Liver (tissue), 9 donors: ENCODE measurements around the gene FGD6. TPM values are rescaled to one million over a fixed set of nuclear protein-coding genes. Genes with fewer than 3 reads are reported as not detected.

Experiments
- DNase-seq: peaks from one replicate; pipeline ENCODE4 v3.0.0-alpha.2; 2017; ENCODE audit warnings: low spot score
- H3K27ac ChIP-seq, 2 donors: one replicate each; pipeline ENCODE4 v1.7.0; 2013; ENCODE audit warnings: inconsistent platforms in 2 of 2, low read length in 2 of 2, control low read depth in 1 of 2, low read depth in 1 of 2, mild to moderate bottlenecking in 1 of 2
- H3K27me3 ChIP-seq, 4 donors: one replicate each; pipeline versions ENCODE4 v1.6.1 to v1.7.0; 2013; ENCODE audit warnings: low read length in 3 of 4, inconsistent platforms in 1 of 4, mild to moderate bottlenecking in 1 of 4, moderate library complexity in 1 of 4; ENCODE audit not compliant: control insufficient read depth in 4 of 4, insufficient read depth in 4 of 4
- H3K36me3 ChIP-seq, 4 donors: one replicate each; pipeline versions ENCODE4 v1.6.1 to v1.7.0; 2013; ENCODE audit warnings: low read length in 3 of 4, mild to moderate bottlenecking in 3 of 4, low read depth in 1 of 4, moderate library complexity in 1 of 4; ENCODE audit not compliant: control insufficient read depth in 4 of 4, insufficient read depth in 3 of 4
- H3K4me1 ChIP-seq, 4 donors: one replicate each; pipeline versions ENCODE4 v1.6.1 to v1.7.0; 2013; ENCODE audit warnings: low read length in 3 of 4, mild to moderate bottlenecking in 3 of 4, moderate library complexity in 1 of 4; ENCODE audit not compliant: control insufficient read depth in 4 of 4, insufficient read depth in 4 of 4
- H3K4me3 ChIP-seq, 3 donors: one replicate each; pipeline versions ENCODE4 v1.6.1 to v1.7.0; 2013; ENCODE audit warnings: low read length in 3 of 3, control low read depth in 1 of 3, low read depth in 1 of 3, mild to moderate bottlenecking in 1 of 3
- H3K9ac ChIP-seq, 2 donors: one replicate each; pipeline ENCODE4 v1.7.0; 2013; ENCODE audit warnings: low read length in 2 of 2, mild to moderate bottlenecking in 2 of 2, moderate library complexity in 2 of 2, control low read depth in 1 of 2, low read depth in 1 of 2
- H3K9me3 ChIP-seq, 4 donors: one replicate each; pipeline versions ENCODE4 v1.6.1 to v1.7.0; 2013; ENCODE audit warnings: low read length in 3 of 4; ENCODE audit not compliant: control insufficient read depth in 4 of 4
- CTCF ChIP-seq: fragments of 150-350 bp; IDR thresholded peaks from 2 replicates; pipeline ENCODE4 v1.5.1; 2017; ENCODE audit warnings: improper control_type of control experiment, low read depth, low read length; ENCODE audit not compliant: missing input control
- FOXA1 ChIP-seq: IDR thresholded peaks from 2 replicates; pipeline ENCODE4 v1.6.1; 2016; ENCODE audit warnings: antibody characterized with exemption
- FOXA2 ChIP-seq: IDR thresholded peaks from 2 replicates; pipeline ENCODE4 v1.6.1; 2016; ENCODE audit warnings: antibody characterized with exemption
- GABPA ChIP-seq, 2 donors: IDR thresholded peaks in 1 of 2; conservative IDR thresholded peaks in 1 of 2; 2 replicates each; pipeline ENCODE4 v1.6.1; 2016; ENCODE audit warnings: antibody characterized with exemption in 2 of 2, mild to moderate bottlenecking in 1 of 2, moderate library complexity in 1 of 2
- HNF4G ChIP-seq: IDR thresholded peaks from 2 replicates; pipeline ENCODE4 v1.6.1; 2016; ENCODE audit warnings: antibody characterized with exemption
- JUND ChIP-seq, 2 donors: IDR thresholded peaks; 2 replicates each; pipeline ENCODE4 v1.6.1; 2016; ENCODE audit warnings: antibody characterized with exemption in 2 of 2
- MAX ChIP-seq: IDR thresholded peaks from 2 replicates; pipeline ENCODE4 v1.6.1; 2016; ENCODE audit warnings: antibody characterized with exemption
- NR2F2 ChIP-seq: IDR thresholded peaks from 2 replicates; pipeline ENCODE4 v1.6.1; 2016; ENCODE audit warnings: antibody characterized with exemption
- RAD21 ChIP-seq, 2 donors: IDR thresholded peaks; 2 replicates each; pipeline ENCODE4 v1.6.1; 2016; ENCODE audit warnings: antibody characterized with exemption in 2 of 2, mild to moderate bottlenecking in 2 of 2
- RXRA ChIP-seq, 2 donors: IDR thresholded peaks; 2 replicates each; pipeline ENCODE4 v1.6.1; 2017 to 2018; ENCODE audit warnings: antibody characterized with exemption in 2 of 2, mild to moderate bottlenecking in 1 of 2
- SP1 ChIP-seq: IDR thresholded peaks from 2 replicates; pipeline ENCODE4 v1.6.1; 2018; ENCODE audit warnings: antibody characterized with exemption, mild to moderate bottlenecking
- TAF1 ChIP-seq: conservative IDR thresholded peaks from 2 replicates; pipeline ENCODE4 v1.6.1; 2016; ENCODE audit warnings: antibody characterized with exemption, mild to moderate bottlenecking
- YY1 ChIP-seq: IDR thresholded peaks from 2 replicates; pipeline ENCODE4 v1.6.1; 2016; ENCODE audit warnings: antibody characterized with exemption, mild to moderate bottlenecking
- WGBS: extraction: QIAGEN DNeasy Blood & Tissue Kit; methylation state at CpG from one replicate; pipeline ENCODE4 v1.1.7; 2013; 5-methylcytosine and 5-hydroxymethylcytosine counted together
- polyA plus RNA-seq, 2 donors: library from polyadenylated mRNA; stranded (reverse) in 1 of 2; unstranded in 1 of 2; fragments of 200-250 nt in 1 of 2; fragments of >200 nt in 1 of 2; fragmentation: Nextera tagmentation in 1 of 2; extraction: Ambion mirVana in 1 of 2; gene quantifications; one replicate each; pipeline versions ENCODE4 v1.2.1 to v1.2.3, GENCODE V29; 2013 to 2015
- total RNA-seq, 2 donors: library from RNA; depleted of rRNA; stranded (reverse); fragments of >200 nt; gene quantifications; one replicate each; pipeline ENCODE4 v1.2.3, GENCODE V29; 2014
- TF ChIP-seq, protein P1 (sequence below): IDR thresholded peaks from 2 replicates; pipeline ENCODE4 v1.6.1; 2016; ENCODE audit warnings: antibody characterized with exemption, mild to moderate bottlenecking
- TF ChIP-seq, protein P2 (sequence below): IDR thresholded peaks from 2 replicates; pipeline ENCODE4 v1.6.1; 2016; ENCODE audit warnings: antibody characterized with exemption
- donor health status: healthy.
- donor health status: healthy.
- donor health status: healthy.
- donor health status: healthy.
- donor health status: healthy.

Gene FGD6
- total and polyA plus RNA-seq, 4 donors, result 0.54 to 6.9 (median 2.4) TPM

- H3K36me3 ChIP-seq, result peaks cover 0 to 12% (median 4%) of the 10 kb centered on the region in 4 donors
- no peaks in the 10 kb centered on the region for H3K27me3 ChIP-seq
- WGBS, result 91% methylated on average over 7 of the region's 7 CpGs
- DNase-seq, result no peak
- H3K9me3 ChIP-seq, result no peaks in the 10 kb centered on the region
- H3K4me1 ChIP-seq, result no peaks in the 10 kb centered on the region
- H3K9ac ChIP-seq, result no peak overlapping the region
- no peak overlapping the region for H3K4me3 ChIP-seq
- no peak overlapping the region for H3K27ac ChIP-seq
- TF ChIP-seq JUND (IDR thresholded peaks at IDR 0.05), result no peak
Measured at GRCh38 chr12:95107362-95107761, 109.9 kb downstream of the FGD6 start.

DNA sequence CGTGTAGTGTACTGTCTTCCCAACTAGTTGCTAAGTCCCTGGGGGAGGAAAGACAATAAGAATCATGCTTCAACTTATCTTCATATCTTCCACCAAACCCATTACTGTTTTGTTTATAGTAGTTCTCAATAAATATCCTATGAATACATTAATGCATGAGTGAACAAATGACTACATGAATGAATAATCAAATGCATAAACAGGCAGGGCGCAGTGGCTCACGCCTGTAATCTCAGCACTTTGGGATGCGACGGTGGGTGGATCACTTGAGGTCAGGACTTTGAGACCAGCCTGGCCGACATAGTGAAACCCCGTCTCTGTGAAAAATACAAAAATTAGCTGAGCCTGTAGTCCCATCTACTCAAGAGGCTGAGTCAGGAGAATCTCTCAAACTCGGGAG, 111.7 kb downstream of the FGD6 start:
- Histone ChIP-seq H3K4me1 (no peaks in the 10 kb centered on the region), H3K27ac (no peak overlapping the region), H3K27me3 (no peaks in the 10 kb centered on the region), H3K9ac (no peak overlapping the region), H3K9me3 (no peaks in the 10 kb centered on the region), H3K36me3 (peaks cover 0 to 12% (median 6%) of the 10 kb centered on the region in 4 donors), H3K4me3 (no peak overlapping the region)
- WGBS, result 95% methylated on average over 8 of the region's 8 CpGs
- DNase-seq, result no peak
- TF ChIP-seq CTCF, result no peak
- TF ChIP-seq HNF4G, result no peak
- TF ChIP-seq TAF1, result no peak
- TF ChIP-seq, protein P1, sequence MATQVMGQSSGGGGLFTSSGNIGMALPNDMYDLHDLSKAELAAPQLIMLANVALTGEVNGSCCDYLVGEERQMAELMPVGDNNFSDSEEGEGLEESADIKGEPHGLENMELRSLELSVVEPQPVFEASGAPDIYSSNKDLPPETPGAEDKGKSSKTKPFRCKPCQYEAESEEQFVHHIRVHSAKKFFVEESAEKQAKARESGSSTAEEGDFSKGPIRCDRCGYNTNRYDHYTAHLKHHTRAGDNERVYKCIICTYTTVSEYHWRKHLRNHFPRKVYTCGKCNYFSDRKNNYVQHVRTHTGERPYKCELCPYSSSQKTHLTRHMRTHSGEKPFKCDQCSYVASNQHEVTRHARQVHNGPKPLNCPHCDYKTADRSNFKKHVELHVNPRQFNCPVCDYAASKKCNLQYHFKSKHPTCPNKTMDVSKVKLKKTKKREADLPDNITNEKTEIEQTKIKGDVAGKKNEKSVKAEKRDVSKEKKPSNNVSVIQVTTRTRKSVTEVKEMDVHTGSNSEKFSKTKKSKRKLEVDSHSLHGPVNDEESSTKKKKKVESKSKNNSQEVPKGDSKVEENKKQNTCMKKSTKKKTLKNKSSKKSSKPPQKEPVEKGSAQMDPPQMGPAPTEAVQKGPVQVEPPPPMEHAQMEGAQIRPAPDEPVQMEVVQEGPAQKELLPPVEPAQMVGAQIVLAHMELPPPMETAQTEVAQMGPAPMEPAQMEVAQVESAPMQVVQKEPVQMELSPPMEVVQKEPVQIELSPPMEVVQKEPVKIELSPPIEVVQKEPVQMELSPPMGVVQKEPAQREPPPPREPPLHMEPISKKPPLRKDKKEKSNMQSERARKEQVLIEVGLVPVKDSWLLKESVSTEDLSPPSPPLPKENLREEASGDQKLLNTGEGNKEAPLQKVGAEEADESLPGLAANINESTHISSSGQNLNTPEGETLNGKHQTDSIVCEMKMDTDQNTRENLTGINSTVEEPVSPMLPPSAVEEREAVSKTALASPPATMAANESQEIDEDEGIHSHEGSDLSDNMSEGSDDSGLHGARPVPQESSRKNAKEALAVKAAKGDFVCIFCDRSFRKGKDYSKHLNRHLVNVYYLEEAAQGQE, result no peak
- no peak for TF ChIP-seq FOXA1
- TF ChIP-seq NR2F2, result no peak
- no peak for TF ChIP-seq JUND (IDR thresholded peaks at IDR 0.05)
- no peak for TF ChIP-seq YY1
- TF ChIP-seq RXRA (IDR thresholded peaks at IDR 0.05), result no peak
- TF ChIP-seq FOXA2, result no peak
- no peak for TF ChIP-seq GABPA (IDR thresholded peaks at IDR 0.05 in 1 of 2, conservative IDR thresholded peaks at IDR 0.05 in 1 of 2)
- no peak for TF ChIP-seq MAX
- TF ChIP-seq SP1, result no peak

DNA sequence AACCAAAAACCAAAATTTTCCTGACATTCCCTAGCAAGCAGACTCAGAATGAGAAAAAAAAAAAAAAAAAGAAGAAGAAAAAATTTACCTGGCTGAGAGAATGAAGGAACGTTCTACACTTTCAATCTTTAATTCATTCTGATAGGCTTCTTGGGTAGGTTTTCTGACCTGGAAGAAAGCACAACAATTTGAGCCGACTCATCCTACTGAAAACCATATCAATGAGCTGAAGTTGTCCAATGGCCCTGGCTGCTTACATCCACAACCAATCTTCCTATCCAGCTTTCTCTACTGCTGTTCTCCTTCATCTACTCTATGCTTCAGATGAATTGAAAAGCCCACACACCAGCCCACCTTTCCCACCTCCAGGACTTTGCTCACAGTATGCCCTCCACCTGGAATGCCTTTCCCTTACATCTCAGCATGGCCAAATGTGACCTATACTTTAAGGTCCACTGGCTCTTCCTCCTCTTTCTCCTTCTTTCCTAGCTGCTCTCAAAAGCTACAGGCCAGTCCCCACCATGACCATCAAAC, 112.3 kb downstream of the FGD6 start:
- 96% methylated on average over 2 of the region's 2 CpGs for WGBS
- H3K9ac ChIP-seq, result no peak overlapping the region
- H3K9me3 ChIP-seq, result no peaks in the 10 kb centered on the region
- H3K27ac ChIP-seq, result no peak overlapping the region
- TF ChIP-seq RAD21 (IDR thresholded peaks at IDR 0.05), result no peak
- TF ChIP-seq NR2F2, result no peak
- no peak for TF ChIP-seq MAX
- TF ChIP-seq, protein P2, sequence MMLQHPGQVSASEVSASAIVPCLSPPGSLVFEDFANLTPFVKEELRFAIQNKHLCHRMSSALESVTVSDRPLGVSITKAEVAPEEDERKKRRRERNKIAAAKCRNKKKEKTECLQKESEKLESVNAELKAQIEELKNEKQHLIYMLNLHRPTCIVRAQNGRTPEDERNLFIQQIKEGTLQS, result no peak
- H3K4me3 ChIP-seq, result no peak overlapping the region
- no peak for DNase-seq
- H3K27me3 ChIP-seq, result no peaks in the 10 kb centered on the region
- peaks cover 0 to 12% (median 6%) of the 10 kb centered on the region in 4 donors for H3K36me3 ChIP-seq
- H3K4me1 ChIP-seq, result no peaks in the 10 kb centered on the region
